Head of caudate nucleus (tissue), 42 donors: ENCODE measurements around the gene SNAPIN.

Experiments used
- DNase-seq, 42 donors: peaks; one replicate each; pipeline versions ENCODE4 v3.0.0 to v3.0.0-alpha.2; 2020 to 2021; ENCODE audit warnings: mixed read lengths in 7 of 42
- intact Hi-C: fragments of 100-400 bp; cut with DNase I; formaldehyde crosslinking; loops from one replicate; pipeline ENCODE4 v1.15.0; 2022

Gene SNAPIN

GRCh38 chr1:153658400-153659174 lies at the start of gene SNAPIN:
Gene SNAPIN (plus strand): TSS chr1:153658703. CDS start chr1:153658744, 41 bp downstream.
- intact Hi-C loops, result no loop called here
- DNase-seq, result peak; percentile 86 to 98 (median 93)

GRCh38 chr1:153608742-153609584 lies 49.5 kb upstream of the SNAPIN start:
- intact Hi-C loops, result no loop called here
- peak; percentile 34 to 92 (median 75) for DNase-seq

GRCh38 chr1:153609585-153609907 lies 49.0 kb upstream of the SNAPIN start:
- no peak for DNase-seq
- intact Hi-C loops, result no loop called here

- intact Hi-C loops, result no loop called here
- no peak for DNase-seq
Measured at GRCh38 chr1:153610334-153610733, 48.2 kb upstream of the SNAPIN start.

- DNase-seq, result no peak
- intact Hi-C loops, result no loop called here
Measured at GRCh38 chr1:153610811-153611301, 47.6 kb upstream of the SNAPIN start.

GRCh38 chr1:153611356-153611755 lies 47.1 kb upstream of the SNAPIN start:
- no peak for DNase-seq
- intact Hi-C loops, result no loop called here

- intact Hi-C loops, result no loop called here
- peak in 1 of 42 donors; percentile 23 for DNase-seq
Measured at GRCh38 chr1:153612111-153612754, 46.3 kb upstream of the SNAPIN start.

GRCh38 chr1:153612755-153613331 lies 45.7 kb upstream of the SNAPIN start, which contains the start of gene S100A16:
Gene S100A16 (minus strand): TSS chr1:153613137. CDS start chr1:153608151, 4,986 bp downstream.
- intact Hi-C loops, result no loop called here
- DNase-seq, result peak in 20 of 42 donors; percentile 16 to 75 (median 48)

- DNase-seq, result no peak
- intact Hi-C loops, result no loop called here
Measured at GRCh38 chr1:153613406-153613805, 45.1 kb upstream of the SNAPIN start.

GRCh38 chr1:153614189-153614900 lies 44.2 kb upstream of the SNAPIN start:
- intact Hi-C loops, result no loop called here
- DNase-seq, result no peak

GRCh38 chr1:153614906-153615305 lies 43.6 kb upstream of the SNAPIN start:
- intact Hi-C loops, result no loop called here
- DNase-seq, result no peak

GRCh38 chr1:153615406-153615805 lies 43.1 kb upstream of the SNAPIN start:
- DNase-seq, result no peak
- intact Hi-C loops, result no loop called here

GRCh38 chr1:153616144-153616916 lies 42.2 kb upstream of the SNAPIN start, which contains the start of gene S100A14:
Gene S100A14 (minus strand): TSS chr1:153616325. CDS start chr1:153615858, 467 bp downstream.
- DNase-seq, result no peak
- intact Hi-C loops, result no loop called here

GRCh38 chr1:153616917-153617311 lies 41.6 kb upstream of the SNAPIN start:
- peak in 1 of 42 donors; percentile 20 for DNase-seq
- intact Hi-C loops, result no loop called here

GRCh38 chr1:153617663-153618062 lies 40.8 kb upstream of the SNAPIN start:
- peak in 28 of 42 donors; percentile 21 to 79 (median 60) for DNase-seq

GRCh38 chr1:153619171-153619570 lies 39.3 kb upstream of the SNAPIN start:
- DNase-seq, result no peak
- intact Hi-C loops, result no loop called here

More at GRCh38 chr1:153617663-153618062, 40.8 kb upstream of the SNAPIN start:
- intact Hi-C loops, result no loop called here

- intact Hi-C loops, result no loop called here
- DNase-seq, result no peak
Measured at GRCh38 chr1:153623101-153623500, 35.4 kb upstream of the SNAPIN start.
